ENCODE measurements around the gene FBN2. TPM values are rescaled to one million over a fixed set of nuclear protein-coding genes. Genes with fewer than 3 reads are reported as not detected.
"Not testable (repeated sequence)": the region's sequence is repeated elsewhere in the genome, so short reads cannot be mapped to it uniquely, and the experiment has no call there.

Gene FBN2
- total RNA-seq, 2 donors from 2014 or later, result 0.16 to 0.25 TPM

DNA sequence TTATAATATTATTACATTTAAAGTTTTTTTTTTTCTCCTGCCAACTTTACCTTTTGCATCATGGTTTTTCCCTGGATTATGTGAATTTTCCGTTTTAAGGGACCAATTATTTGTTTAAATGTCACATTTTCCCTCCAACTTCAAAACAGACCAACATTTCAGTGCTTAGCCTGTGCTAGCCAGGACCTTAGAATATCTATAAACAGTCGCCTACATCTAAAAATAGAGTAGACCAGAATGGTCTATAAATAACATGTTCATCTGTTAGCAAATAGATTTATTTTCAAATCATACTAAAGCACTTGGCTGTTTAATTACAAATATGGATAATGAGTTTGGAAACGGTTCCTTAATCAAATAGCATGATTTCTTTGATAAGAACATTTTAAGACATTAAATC is 192.0 kb downstream of the FBN2 start:
- no peaks in the 10 kb centered on the region for H3K27me3 Mint-ChIP-seq
- ATAC-seq, result no peak
- no peaks in the 10 kb centered on the region for H3K36me3 Mint-ChIP-seq (ENCODE audit: low read depth)
- no peaks in the 10 kb centered on the region for H3K4me1 Mint-ChIP-seq
- DNase-seq, result no peak
- H3K9me3 ChIP-seq (ENCODE audit: control insufficient read depth, low read length, poor library complexity, severe bottlenecking), result no peaks in the 10 kb centered on the region
- no peak overlapping the region for H3K27ac Mint-ChIP-seq
- no peak overlapping the region for H3K4me3 Mint-ChIP-seq

DNA sequence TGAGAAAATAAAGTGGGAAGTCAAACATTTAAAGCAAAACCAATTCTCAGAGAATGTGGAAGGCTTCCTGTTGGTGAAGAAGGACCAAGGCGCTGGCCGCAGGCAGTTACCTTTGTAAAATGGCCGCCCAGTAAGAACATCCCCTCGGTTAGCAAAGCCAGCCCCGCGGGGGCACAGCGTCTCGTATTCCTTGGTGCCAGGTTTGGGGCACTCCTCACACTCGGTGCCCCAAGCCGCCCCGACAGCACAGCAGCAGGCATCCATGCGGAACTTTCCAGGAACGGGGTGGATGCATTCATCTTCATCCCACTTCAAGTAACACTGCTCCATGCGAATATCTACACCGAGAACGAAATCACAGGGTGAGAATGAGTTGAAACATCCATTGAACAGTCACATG is 192.8 kb downstream of the FBN2 start:
- Mint-ChIP-seq H3K27me3 (no peaks in the 10 kb centered on the region), H3K27ac (no peak overlapping the region), H3K4me1 (no peaks in the 10 kb centered on the region), H3K36me3 (ENCODE audit: low read depth) (no peaks in the 10 kb centered on the region), H3K4me3 (no peak overlapping the region)
- ATAC-seq, result no peak
- no peak for DNase-seq
- no peaks in the 10 kb centered on the region for H3K9me3 ChIP-seq (ENCODE audit: control insufficient read depth, low read length, poor library complexity, severe bottlenecking)

DNA sequence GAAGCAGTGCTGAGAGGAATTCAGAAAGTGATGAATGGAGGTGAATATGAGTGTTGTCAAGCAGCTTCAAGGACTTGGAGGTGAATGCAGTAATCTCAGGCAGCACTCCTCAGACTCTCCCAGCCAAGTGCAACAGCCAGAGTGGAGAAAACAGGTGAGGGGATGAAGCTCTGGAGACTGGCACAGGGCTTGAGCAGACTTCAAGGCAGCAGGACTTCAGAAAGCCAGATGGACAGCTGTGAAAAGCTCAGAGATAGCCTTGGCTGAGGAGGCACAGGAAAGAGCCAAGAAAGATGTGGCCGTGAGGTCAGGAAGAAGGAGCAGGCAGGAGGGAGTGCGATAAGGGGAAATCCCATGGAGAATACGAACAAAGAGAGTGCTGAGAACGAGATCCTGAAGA is 194.9 kb downstream of the FBN2 start:
- H3K4me3 Mint-ChIP-seq, result no peak overlapping the region
- no peaks in the 10 kb centered on the region for H3K4me1 Mint-ChIP-seq
- H3K27ac Mint-ChIP-seq, result no peak overlapping the region
- DNase-seq (no peak), ATAC-seq (no peak)
- no peaks in the 10 kb centered on the region for H3K27me3 Mint-ChIP-seq
- no peaks in the 10 kb centered on the region for H3K9me3 ChIP-seq (ENCODE audit: control insufficient read depth, low read length, poor library complexity, severe bottlenecking)
- H3K36me3 Mint-ChIP-seq (ENCODE audit: low read depth), result no peaks in the 10 kb centered on the region

GRCh38 chr5:128341056-128341455 is 197.0 kb downstream of the FBN2 start:
- Mint-ChIP-seq H3K4me3 (no peak overlapping the region), H3K36me3 (ENCODE audit: low read depth) (no peaks in the 10 kb centered on the region), H3K27me3 (no peaks in the 10 kb centered on the region), H3K4me1 (no peaks in the 10 kb centered on the region), H3K27ac (no peak overlapping the region)
- DNase-seq (no peak), ATAC-seq (no peak)
- no peaks in the 10 kb centered on the region for H3K9me3 ChIP-seq (ENCODE audit: control insufficient read depth, low read length, poor library complexity, severe bottlenecking)

- ATAC-seq (no peak), DNase-seq (no peak)
- no peaks in the 10 kb centered on the region for H3K9me3 ChIP-seq (ENCODE audit: control insufficient read depth, low read length, poor library complexity, severe bottlenecking)
- no peak overlapping the region for H3K4me3 Mint-ChIP-seq
- peaks cover 3% of the 10 kb centered on the region for H3K27me3 Mint-ChIP-seq
- no peak overlapping the region for H3K27ac Mint-ChIP-seq
- H3K4me1 Mint-ChIP-seq, result no peaks in the 10 kb centered on the region
- H3K36me3 Mint-ChIP-seq (ENCODE audit: low read depth), result no peaks in the 10 kb centered on the region
Measured at GRCh38 chr5:128340648-128341047, 197.4 kb downstream of the FBN2 start.

GRCh38 chr5:128339585-128339984 is 198.5 kb downstream of the FBN2 start:
- no peaks in the 10 kb centered on the region for H3K9me3 ChIP-seq (ENCODE audit: control insufficient read depth, low read length, poor library complexity, severe bottlenecking)
- ATAC-seq, result no peak
- Mint-ChIP-seq H3K27ac (no peak overlapping the region), H3K36me3 (ENCODE audit: low read depth) (no peaks in the 10 kb centered on the region), H3K4me3 (no peak overlapping the region), H3K27me3 (peaks cover 4% of the 10 kb centered on the region), H3K4me1 (no peaks in the 10 kb centered on the region)
- DNase-seq, result no peak

GRCh38 chr5:128338649-128339048 is 199.4 kb downstream of the FBN2 start:
- H3K27ac Mint-ChIP-seq, result no peak overlapping the region
- DNase-seq (no peak), ATAC-seq (no peak)
- H3K27me3 Mint-ChIP-seq, result peaks cover 4% of the 10 kb centered on the region
- no peaks in the 10 kb centered on the region for H3K4me1 Mint-ChIP-seq
- no peak overlapping the region for H3K4me3 Mint-ChIP-seq
- no peaks in the 10 kb centered on the region for H3K36me3 Mint-ChIP-seq (ENCODE audit: low read depth)
- no peaks in the 10 kb centered on the region for H3K9me3 ChIP-seq (ENCODE audit: control insufficient read depth, low read length, poor library complexity, severe bottlenecking)

DNA sequence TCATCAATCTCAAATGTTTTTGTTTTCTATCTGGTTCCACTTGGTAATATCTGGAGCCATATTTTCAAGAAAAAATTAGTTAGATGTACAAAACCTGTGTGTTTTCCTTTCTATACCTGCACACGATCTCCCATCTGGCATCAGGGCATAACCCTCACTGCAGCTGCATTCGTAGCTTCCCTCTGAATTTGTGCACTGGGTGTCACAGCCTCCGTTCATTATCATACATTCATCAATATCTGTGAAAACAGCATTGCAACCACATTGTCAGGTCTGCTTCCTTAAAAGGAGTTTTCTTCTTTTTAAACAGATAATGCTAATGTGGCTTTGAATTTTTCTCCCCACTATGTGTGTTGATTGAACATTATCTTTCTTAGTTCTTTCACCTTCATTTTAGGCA is 202.7 kb downstream of the FBN2 start:
- H3K27ac Mint-ChIP-seq, result no peak overlapping the region
- H3K4me1 Mint-ChIP-seq, result no peaks in the 10 kb centered on the region
- ATAC-seq (no peak), DNase-seq (no peak)
- no peak overlapping the region for H3K4me3 Mint-ChIP-seq
- H3K36me3 Mint-ChIP-seq (ENCODE audit: low read depth), result peaks cover 2% of the 10 kb centered on the region
- no peaks in the 10 kb centered on the region for H3K9me3 ChIP-seq (ENCODE audit: control insufficient read depth, low read length, poor library complexity, severe bottlenecking)
- peaks cover 4% of the 10 kb centered on the region for H3K27me3 Mint-ChIP-seq

- Mint-ChIP-seq H3K36me3 (ENCODE audit: low read depth) (peaks cover 2% of the 10 kb centered on the region), H3K4me1 (no peaks in the 10 kb centered on the region), H3K4me3 (no peak overlapping the region), H3K27ac (no peak overlapping the region), H3K27me3 (peaks cover 4% of the 10 kb centered on the region)
- ATAC-seq (no peak), DNase-seq (no peak)
- H3K9me3 ChIP-seq (ENCODE audit: control insufficient read depth, low read length, poor library complexity, severe bottlenecking), result no peaks in the 10 kb centered on the region
Measured at GRCh38 chr5:128334010-128334716, 203.9 kb downstream of the FBN2 start.

DNA sequence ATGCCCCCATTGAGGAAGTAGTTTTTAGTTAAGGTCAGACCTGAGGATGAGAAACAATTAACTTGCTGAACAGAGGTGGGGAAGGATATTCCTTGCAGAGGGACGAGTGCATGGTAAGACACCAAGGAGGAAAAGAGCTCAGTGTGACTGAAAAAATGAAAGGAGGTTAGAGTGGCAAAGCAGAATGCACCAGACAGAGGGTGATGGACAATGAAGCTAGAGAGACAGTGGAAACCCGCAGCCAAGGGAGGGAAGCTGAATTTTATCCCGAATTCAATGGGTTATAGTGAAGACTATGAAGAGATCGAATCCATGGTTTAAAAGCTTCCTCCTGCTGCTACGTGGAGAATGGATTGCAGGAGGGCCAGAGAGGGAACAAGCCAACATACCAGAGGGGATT is 206.8 kb downstream of the FBN2 start:
- no peaks in the 10 kb centered on the region for H3K4me1 Mint-ChIP-seq
- DNase-seq (no peak), ATAC-seq (no peak)
- no peak overlapping the region for H3K27ac Mint-ChIP-seq
- H3K27me3 Mint-ChIP-seq, result peaks cover 4% of the 10 kb centered on the region
- no peaks in the 10 kb centered on the region for H3K9me3 ChIP-seq (ENCODE audit: control insufficient read depth, low read length, poor library complexity, severe bottlenecking)
- peaks cover 2% of the 10 kb centered on the region for H3K36me3 Mint-ChIP-seq (ENCODE audit: low read depth)
- H3K4me3 Mint-ChIP-seq, result no peak overlapping the region

GRCh38 chr5:128329386-128329939 is 208.6 kb downstream of the FBN2 start:
- ATAC-seq (no peak), DNase-seq (no peak)
- Mint-ChIP-seq H3K36me3 (ENCODE audit: low read depth) (peaks cover 2% of the 10 kb centered on the region), H3K27me3 (no peaks in the 10 kb centered on the region), H3K27ac (no peak overlapping the region), H3K4me1 (no peaks in the 10 kb centered on the region), H3K4me3 (no peak overlapping the region)
- no peaks in the 10 kb centered on the region for H3K9me3 ChIP-seq (ENCODE audit: control insufficient read depth, low read length, poor library complexity, severe bottlenecking)

DNA sequence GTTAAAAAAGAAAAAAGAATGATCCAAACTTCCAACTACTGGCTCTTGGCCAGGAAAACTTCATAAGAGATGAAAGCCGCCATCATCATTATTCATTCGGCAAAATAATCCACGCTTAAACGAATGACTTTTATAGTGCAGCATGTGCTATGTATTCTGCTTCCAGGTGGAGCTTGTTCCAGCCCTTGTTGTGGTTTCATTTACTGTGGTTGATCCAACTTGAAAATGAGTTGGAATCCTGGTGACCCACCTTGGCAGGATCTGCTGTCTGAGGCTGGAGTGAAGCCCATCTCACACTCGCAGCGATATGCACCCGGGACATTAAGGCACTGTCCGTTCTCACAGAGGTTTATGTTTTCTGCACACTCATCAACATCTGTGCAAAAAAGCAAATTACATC is 209.6 kb downstream of the FBN2 start:
- H3K36me3 Mint-ChIP-seq (ENCODE audit: low read depth), result peaks cover 2% of the 10 kb centered on the region
- no peak overlapping the region for H3K4me3 Mint-ChIP-seq
- H3K4me1 Mint-ChIP-seq, result no peaks in the 10 kb centered on the region
- no peak overlapping the region for H3K27ac Mint-ChIP-seq
- ATAC-seq, result no peak
- H3K9me3 ChIP-seq (ENCODE audit: control insufficient read depth, low read length, poor library complexity, severe bottlenecking), result no peaks in the 10 kb centered on the region
- no peaks in the 10 kb centered on the region for H3K27me3 Mint-ChIP-seq
- DNase-seq, result no peak

DNA sequence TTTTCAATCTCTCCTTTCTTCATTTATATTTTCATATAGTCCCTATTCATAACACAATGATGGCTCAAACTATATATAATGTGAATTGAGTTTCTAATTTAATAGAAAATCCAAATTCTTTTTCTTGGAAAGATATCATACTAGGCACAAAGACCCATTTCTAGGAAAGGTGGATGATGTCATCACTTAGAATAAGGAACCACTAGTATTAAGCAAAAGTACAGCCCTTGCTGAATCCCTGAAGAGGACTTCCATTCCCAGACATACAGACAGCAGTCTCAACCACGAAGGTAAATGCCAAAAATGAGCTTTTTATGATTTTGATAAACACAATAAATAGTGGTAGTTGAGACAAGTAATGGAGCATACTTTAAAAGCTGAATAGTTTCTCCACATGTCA is 210.0 kb downstream of the FBN2 start:
- no peak for ATAC-seq
- H3K4me3 Mint-ChIP-seq, result no peak overlapping the region
- no peaks in the 10 kb centered on the region for H3K4me1 Mint-ChIP-seq
- H3K36me3 Mint-ChIP-seq (ENCODE audit: low read depth), result peaks cover 2% of the 10 kb centered on the region
- H3K27me3 Mint-ChIP-seq, result no peaks in the 10 kb centered on the region
- no peak for DNase-seq
- H3K9me3 ChIP-seq (ENCODE audit: control insufficient read depth, low read length, poor library complexity, severe bottlenecking), result no peaks in the 10 kb centered on the region
- no peak overlapping the region for H3K27ac Mint-ChIP-seq

DNA sequence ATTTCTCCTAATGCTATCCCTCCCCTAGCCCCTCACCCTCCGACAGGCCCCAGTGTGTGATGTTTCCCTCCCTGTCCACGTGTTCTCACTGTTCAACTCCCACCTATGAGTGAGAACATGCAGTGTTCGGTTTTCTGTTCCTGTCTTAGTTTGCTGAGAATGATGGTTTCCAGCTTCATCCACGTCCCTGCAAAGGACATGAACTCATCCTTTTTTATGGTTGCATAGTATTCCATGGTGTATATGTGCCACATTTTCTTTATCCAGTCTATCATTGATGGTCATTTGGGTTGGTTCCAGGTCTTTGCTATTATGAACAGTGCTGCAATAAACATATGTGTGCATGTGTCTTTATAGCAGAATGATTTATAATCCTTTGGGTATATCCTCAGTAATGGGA is 216.6 kb downstream of the FBN2 start:
- DNase-seq; H3K4me3 Mint-ChIP-seq; ATAC-seq; H3K27ac Mint-ChIP-seq; H3K9me3 ChIP-seq (ENCODE audit: control insufficient read depth, low read length, poor library complexity, severe bottlenecking); H3K4me1 Mint-ChIP-seq; H3K36me3 Mint-ChIP-seq (ENCODE audit: low read depth); H3K27me3 Mint-ChIP-seq: not testable (repeated sequence)
